ENCODE measurements around the gene EPC1. TPM values are rescaled to one million over a fixed set of nuclear protein-coding genes. Genes with fewer than 3 reads are reported as not detected.

EPC1 gene
- total and polyA plus RNA-seq, 11 donors = 10.9 to 26.3 (median 16.2) TPM

DNA sequence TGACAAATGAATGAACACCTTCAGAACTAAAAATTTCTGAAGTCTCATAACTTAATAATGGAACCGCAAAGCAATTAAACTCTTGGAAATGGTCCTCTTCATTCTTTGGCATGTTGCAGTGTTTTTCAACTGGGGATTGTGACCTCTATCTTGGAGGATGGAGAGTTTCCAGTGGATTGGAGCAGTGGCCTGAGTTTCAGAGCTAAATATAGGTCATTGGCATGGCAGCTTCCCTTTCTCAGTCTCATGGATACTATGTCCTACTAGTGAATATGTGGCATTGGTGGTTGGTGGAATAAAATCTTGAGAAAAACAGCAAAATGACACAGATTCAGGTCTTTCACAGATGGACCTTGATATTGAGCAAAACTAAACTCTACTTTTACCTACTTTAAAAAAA, 24.1 kb upstream of the EPC1 start:
- DNase-seq (peak in 1 of 5 donors; percentile 33), ATAC-seq (peak; percentile 66 to 89 (median 86))
- H3K9me3 ChIP-seq = peaks cover 0 to 7% (median 0%) of the 10 kb centered on the region in 12 donors
- H3K27me3 ChIP-seq = no peaks in the 10 kb centered on the region
- intact Hi-C loops (cut with DNase I) = loop anchor here in 3 of 10 donors (5.0 to 10.0 kb wide), 2 partner anchors 179 to 316 kb away; partner anchors contain the start of gene KIF5B (in 2 of the 3)
- WGBS, 4 donors = 39 to 48% (median 47%) methylated on average over 1 of the region's 1 CpG
- peaks cover 0 to 85% (median 46%) of the 10 kb centered on the region in 12 donors for H3K4me1 ChIP-seq
- TF ChIP-seq POLR2A (IDR thresholded peaks at IDR 0.05) = no peak
- TF ChIP-seq, protein P1, sequence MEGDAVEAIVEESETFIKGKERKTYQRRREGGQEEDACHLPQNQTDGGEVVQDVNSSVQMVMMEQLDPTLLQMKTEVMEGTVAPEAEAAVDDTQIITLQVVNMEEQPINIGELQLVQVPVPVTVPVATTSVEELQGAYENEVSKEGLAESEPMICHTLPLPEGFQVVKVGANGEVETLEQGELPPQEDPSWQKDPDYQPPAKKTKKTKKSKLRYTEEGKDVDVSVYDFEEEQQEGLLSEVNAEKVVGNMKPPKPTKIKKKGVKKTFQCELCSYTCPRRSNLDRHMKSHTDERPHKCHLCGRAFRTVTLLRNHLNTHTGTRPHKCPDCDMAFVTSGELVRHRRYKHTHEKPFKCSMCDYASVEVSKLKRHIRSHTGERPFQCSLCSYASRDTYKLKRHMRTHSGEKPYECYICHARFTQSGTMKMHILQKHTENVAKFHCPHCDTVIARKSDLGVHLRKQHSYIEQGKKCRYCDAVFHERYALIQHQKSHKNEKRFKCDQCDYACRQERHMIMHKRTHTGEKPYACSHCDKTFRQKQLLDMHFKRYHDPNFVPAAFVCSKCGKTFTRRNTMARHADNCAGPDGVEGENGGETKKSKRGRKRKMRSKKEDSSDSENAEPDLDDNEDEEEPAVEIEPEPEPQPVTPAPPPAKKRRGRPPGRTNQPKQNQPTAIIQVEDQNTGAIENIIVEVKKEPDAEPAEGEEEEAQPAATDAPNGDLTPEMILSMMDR (IDR thresholded peaks at IDR 0.05) = no peak
- peak overlapping the region in 11 of 12 donors; percentile 5 to 65 (median 41) for H3K27ac ChIP-seq
- H3K36me3 ChIP-seq = no peaks in the 10 kb centered on the region
- no peak overlapping the region for H3K4me3 ChIP-seq

DNA sequence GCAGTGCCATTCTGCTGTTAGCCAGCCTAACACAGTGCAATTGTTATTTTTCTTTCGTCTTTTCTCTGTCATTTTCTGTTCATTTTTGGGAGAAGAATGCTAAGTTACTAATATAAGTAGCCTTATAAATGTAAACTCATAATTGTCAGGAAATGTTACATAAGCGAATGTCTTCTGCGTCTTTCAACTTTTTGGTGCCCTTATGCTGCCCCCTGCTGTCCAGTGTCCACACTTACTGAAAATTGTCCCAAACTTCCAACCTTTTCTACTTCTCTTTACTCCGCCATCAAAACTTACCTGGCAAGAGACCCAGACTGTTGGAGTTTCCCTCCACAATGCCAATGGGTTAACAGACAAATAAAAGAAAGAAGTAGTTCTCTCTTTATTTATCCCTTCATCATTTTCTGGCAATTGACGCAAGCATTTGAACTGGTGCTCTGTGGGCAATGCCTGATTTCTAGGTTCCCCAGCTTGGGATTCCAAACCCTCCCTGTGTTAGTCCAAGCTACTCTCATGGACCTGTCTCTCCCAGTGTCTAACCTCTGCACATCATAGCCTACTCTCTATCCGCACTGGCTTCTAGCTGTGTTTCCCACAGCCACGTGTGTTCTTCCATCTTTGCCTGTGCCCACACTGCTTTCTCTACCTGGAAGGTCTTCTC, 21.0 kb upstream of the EPC1 start:
- no peak for TF ChIP-seq POLR2A (IDR thresholded peaks at IDR 0.05)
- TF ChIP-seq, protein P1 (IDR thresholded peaks at IDR 0.05) = peak; percentile 66 to 88 (median 80)
- peak overlapping the region in 7 of 12 donors; percentile 13 to 73 (median 28) for H3K27ac ChIP-seq
- peak; percentile 62 to 80 (median 69) for DNase-seq
- H3K36me3 ChIP-seq = no peaks in the 10 kb centered on the region
- peak in 3 of 4 donors; percentile 38 to 53 (median 40) for ATAC-seq
- intact Hi-C loops (cut with DNase I) = loop anchor here in 7 of 10 donors (1.0 to 5.0 kb wide), 6 partner anchors 21 to 177 kb away; partner anchors contain the start of gene EPC1 (in 2 of the 7)
- no peaks in the 10 kb centered on the region for H3K27me3 ChIP-seq
- H3K4me3 ChIP-seq = peak overlapping the region in 7 of 12 donors; percentile 3 to 43 (median 26)
- no peaks in the 10 kb centered on the region for H3K9me3 ChIP-seq
- H3K4me1 ChIP-seq = peaks cover 0 to 64% (median 33%) of the 10 kb centered on the region in 12 donors
- 27 to 34% (median 28%) methylated on average over 7 of the region's 7 CpGs for WGBS, 4 donors

DNA sequence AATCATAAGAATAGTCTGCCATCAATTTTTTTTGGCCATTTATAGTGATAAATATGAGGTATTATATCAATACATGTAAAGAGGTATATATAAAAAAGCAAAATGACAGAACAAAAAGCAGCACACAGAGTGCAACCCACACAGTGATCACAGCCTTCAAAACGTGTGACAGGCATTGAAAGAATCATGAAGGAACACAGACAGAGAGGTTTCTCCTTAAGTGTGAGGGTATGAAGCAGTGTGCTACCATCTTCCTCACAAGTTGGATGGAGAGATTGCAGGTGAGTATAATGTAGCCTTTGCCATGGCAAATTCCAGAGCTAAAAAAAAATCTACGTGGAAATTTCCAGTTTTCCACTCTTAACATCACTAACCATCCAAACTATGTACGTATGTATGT, 19.6 kb upstream of the EPC1 start:
- intact Hi-C loops (cut with DNase I) = loop anchor here in 6 of 10 donors (2.0 to 5.0 kb wide), 4 partner anchors 20 to 174 kb away; partner anchors contain the start of gene EPC1 (in 1 of the 6)
- peaks cover 0 to 56% (median 39%) of the 10 kb centered on the region in 12 donors for H3K4me1 ChIP-seq
- no peak overlapping the region for H3K27ac ChIP-seq

More for the DNA sequence above, 19.6 kb upstream of the EPC1 start:
- DNase-seq = no peak
- WGBS, 4 donors = 31 to 51% (median 38%) methylated on average over 3 of the region's 3 CpGs
- TF ChIP-seq, protein P1 (IDR thresholded peaks at IDR 0.05) = no peak
- TF ChIP-seq POLR2A (IDR thresholded peaks at IDR 0.05) = no peak
- Histone ChIP-seq H3K36me3 (no peaks in the 10 kb centered on the region), H3K27me3 (no peaks in the 10 kb centered on the region), H3K4me3 (peak overlapping the region in 2 of 12 donors; percentile 16 to 34), H3K9me3 (no peaks in the 10 kb centered on the region)
- no peak for ATAC-seq
